GM12873 (cell line): Measurements from ENCODE around the gene FLT3.

Experiments
- TF ChIP-seq, protein P1 (sequence below): IDR thresholded peaks from 2 replicates; pipeline ENCODE4 v1.5.1; 2012; ENCODE audit warnings: low read depth, mild to moderate bottlenecking, moderate library complexity, low read length, control low read depth; ENCODE audit not compliant: insufficient read depth; ENCODE audit errors: missing control alignments

Gene FLT3

DNA sequence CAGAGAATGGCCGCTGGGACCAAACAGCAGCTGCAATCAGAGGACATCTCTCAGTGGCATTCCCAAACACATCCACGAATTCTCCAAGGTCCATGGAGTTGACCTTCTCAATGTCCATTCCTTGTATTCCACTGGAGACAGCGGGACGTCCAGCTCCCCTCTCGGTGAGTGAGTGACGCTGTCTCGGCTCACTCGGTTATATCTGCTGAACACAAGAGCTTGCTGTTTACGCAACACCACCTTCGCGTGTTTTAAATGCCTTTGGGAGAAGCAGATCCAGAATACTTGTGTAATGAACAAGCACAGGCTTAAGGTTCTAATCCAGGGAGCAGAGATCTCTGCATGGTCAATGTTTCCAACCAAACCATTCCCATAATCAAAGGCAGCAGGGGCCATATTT is 111.9 kb downstream of the FLT3 start, which contains the start of gene URAD:
Gene URAD (minus strand): TSS at position 174 of the 400 bp plus-strand sequence. CDS start 56 bp downstream, at position 118.
- TF ChIP-seq, protein P1, sequence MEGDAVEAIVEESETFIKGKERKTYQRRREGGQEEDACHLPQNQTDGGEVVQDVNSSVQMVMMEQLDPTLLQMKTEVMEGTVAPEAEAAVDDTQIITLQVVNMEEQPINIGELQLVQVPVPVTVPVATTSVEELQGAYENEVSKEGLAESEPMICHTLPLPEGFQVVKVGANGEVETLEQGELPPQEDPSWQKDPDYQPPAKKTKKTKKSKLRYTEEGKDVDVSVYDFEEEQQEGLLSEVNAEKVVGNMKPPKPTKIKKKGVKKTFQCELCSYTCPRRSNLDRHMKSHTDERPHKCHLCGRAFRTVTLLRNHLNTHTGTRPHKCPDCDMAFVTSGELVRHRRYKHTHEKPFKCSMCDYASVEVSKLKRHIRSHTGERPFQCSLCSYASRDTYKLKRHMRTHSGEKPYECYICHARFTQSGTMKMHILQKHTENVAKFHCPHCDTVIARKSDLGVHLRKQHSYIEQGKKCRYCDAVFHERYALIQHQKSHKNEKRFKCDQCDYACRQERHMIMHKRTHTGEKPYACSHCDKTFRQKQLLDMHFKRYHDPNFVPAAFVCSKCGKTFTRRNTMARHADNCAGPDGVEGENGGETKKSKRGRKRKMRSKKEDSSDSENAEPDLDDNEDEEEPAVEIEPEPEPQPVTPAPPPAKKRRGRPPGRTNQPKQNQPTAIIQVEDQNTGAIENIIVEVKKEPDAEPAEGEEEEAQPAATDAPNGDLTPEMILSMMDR, result no peak

DNA sequence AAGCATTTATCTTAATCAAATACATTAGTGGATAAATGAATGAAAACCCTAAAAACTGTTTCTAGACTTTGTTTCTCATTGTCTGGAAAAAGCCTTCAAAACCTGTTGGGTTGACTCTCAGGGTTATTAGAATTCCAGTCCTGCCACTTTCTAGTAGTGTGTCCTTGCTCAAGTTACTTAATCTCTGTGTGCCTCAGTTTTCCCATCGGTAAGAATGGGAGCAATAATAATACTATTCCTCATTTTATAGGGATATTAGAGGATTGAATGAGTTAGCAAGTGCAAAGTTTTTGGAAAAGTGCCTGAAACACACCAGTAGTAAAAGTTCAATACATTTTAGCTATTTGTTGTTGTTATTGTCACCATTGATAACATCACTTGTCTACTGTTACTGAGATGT is 114.8 kb downstream of the FLT3 start:
- TF ChIP-seq, protein P1, result no peak

DNA sequence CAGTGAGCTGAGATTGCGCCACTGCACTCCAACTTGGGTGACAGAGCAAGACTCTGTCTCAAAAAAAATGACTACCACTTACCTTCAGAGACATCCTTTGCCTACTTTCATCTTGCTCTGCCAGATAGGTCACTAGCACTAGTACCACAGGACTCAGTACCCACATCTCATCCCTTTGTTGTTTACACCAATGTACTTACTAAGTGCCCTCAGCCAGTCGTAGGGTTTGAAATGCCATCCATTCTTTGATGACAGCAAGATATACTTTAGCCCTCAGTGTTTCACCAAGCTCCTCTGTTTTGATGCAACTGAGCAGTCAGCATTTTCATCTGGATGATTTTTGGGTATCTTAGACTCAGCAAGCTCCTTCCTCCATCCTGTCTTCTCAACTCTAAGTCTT is 118.0 kb downstream of the FLT3 start:
- TF ChIP-seq, protein P1, result no peak

DNA sequence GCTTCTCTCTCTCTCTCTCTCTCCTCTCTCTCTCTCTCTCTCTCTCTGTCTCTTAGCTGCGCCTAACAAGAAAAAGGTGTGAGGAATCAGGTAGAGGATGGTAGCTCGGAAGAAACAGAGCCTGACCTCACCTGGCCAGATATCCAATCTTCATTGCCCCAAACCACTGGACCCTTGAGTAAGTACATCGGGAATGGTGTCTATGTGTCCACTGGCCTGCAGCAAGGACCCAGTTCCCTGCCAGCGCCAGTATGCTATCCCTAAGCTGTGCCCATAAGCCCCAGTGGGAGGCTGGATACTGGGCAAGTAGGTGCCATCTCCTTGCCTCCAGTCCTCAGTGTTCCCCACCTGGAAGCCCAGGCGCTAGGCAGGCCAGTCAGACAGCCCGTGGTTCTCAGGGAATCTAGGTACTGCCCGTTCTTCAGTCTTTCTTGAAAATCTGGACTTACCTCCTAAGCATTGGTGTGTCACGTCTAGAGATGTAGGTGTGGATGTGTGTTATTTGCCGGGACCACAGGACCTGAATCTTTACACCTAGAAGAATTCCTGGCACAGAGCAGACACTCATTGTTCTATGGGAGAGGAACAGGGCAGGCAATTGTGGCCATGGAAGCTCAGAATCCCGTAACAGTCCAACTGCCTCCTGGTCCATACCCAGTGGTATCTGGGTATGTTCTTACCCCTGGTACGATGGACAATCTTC is 119.2 kb downstream of the FLT3 start:
- TF ChIP-seq, protein P1, result no peak

DNA sequence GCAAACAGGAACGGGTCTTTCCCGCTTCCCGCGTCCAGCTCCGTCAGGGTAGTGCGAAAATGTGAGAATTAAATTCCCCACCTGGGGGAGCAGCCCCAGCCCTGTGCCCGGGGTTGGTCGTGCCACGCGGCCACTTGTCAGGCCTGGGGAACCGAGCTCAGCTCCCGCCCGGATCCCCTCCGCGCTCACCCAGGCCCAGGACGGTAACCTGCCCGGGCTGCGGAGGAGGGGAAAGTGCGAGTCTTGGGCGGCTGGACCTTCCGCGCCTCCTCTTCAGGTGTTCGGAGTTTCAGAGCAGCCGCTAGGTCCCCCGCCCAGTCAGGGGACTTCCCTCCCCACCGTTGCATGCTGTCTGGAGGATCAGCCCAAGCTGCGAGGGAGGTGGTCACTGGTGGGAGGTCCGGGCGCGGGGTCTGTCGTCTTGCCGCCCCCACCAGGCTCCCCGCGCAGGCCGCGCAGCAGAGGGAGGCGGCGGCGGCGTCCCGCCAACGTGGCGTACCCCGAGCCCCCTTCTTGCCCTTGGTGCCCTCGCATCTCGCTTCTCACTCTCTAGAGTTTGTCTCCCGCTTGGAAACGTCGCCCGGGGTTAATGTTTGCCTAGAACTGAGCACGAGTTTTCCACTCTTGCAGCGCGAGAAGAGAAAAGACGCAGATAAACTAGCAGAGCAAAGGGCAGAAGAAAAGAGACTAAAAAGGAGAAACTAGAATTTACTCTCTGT is 119.9 kb downstream of the FLT3 start:
- TF ChIP-seq, protein P1, result no peak

DNA sequence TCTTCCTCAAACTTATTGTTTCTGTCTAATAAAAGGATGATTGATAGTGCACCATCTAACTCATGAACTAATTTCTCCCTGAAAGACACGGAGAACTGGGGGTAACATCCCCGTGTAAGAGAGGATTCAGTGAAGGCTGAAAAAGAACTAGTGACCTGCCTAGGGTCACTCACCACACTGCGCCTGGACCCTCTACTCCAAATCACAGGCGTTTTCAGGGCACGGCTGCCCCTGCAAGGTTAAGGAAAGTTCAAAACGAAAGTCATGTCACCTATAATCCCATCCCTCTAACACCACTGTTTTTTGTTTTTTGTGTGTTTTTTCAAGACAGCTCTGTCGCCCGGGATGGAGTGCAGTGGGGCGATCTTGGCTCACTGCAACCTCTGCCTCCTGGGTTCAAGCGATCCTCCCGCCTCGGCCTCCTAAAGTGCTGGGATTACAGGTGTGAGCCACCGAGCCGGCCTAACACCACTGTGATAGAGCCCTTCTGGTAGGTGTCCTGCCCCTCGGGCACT is 120.6 kb downstream of the FLT3 start:
- TF ChIP-seq, protein P1, result no peak

DNA sequence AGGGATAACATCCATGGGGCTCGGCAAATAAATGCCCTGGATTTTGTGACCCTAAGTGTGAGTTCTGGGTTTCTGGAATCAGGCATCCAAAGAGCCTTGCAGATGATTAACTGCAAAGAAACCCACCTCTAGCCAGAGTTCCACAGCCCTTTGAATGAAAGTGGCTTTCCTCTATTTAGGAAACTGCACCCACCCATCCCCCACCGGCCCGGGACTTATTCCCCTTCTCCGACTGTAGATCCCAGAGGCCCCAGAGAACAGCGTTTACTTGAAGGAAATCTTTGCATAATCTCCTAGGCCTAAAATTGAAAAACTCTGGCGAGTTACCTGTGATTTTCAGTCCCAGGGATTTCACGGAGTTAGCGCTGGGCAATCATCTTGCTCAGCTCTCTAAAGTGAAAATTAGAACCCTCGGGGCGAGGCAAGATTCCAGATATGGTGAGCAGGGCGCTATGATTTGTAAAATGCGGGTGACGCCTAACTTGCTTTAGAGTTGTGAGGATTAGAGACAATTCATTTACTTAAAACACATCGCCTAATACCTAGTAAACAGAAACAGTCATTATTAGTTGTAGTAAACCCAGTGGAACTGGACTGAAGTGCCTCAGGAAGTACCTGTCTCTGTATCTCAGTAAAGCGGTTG is 121.3 kb downstream of the FLT3 start:
- TF ChIP-seq, protein P1, result no peak
